ENCODE results near the gene CNN2.
"Not testable (repeated sequence)": the region's sequence is repeated elsewhere in the genome, so short reads cannot be mapped to it uniquely, and the experiment has no call there.

Gene CNN2

GRCh38 chr19:1010586-1011510 lies 15.6 kb upstream of the CNN2 start:
- no peak for DNase-seq (ENCODE audit: low read depth)

DNA sequence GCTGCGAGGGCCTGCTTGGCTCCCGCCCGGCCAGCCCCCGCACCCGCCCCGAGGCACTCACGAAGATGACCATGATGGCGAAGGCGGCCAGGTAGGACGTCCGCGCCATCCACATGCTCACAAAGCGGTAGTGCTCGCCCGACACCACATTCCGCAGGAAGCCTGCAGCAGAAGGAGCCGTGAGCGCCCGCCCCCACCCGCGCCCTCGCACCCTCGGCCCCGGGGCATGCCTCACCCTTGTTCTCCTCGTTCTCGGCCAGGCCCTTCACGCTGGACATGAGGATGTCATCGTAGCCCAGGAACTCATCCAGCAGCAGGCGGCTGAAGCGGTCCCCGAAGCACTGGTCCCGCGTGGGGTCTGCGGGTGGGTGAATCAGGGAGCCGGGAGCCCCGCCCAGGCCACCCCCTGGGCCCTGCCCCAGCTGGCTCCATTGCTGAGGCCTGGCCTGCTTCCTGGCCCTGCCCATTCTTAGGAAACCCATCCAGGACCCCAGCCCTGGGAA lies 14.5 kb upstream of the CNN2 start:
- DNase-seq (ENCODE audit: low read depth), result no peak

DNA sequence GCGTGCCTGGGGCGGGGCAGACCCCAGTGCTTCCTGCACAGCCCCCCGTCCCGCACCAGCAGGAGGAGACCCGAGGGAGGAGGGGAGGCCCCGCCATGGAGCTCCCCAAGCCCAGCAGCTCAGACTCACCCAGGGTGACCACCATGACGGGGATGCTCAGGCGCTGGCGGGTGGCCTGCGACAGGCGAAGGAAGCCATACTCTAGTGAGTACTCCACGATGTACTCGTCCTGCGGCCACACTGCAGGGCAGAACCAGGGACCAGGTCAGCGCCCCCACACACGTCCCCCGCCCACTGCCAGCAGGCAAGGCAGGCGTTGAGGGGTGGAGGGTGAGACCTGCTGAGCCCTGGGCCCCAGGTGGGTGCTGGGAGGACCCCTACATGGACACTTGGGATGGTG lies 14.1 kb upstream of the CNN2 start:
- no peak for DNase-seq (ENCODE audit: low read depth)

- no peak for DNase-seq (ENCODE audit: low read depth)
Measured at GRCh38 chr19:1013218-1013617, 13.2 kb upstream of the CNN2 start.

GRCh38 chr19:1014161-1015060 lies 12.0 kb upstream of the CNN2 start:
- no peak for DNase-seq (ENCODE audit: low read depth)

- no peak for DNase-seq (ENCODE audit: low read depth)
Measured at GRCh38 chr19:1015061-1015781, 11.2 kb upstream of the CNN2 start.

DNA sequence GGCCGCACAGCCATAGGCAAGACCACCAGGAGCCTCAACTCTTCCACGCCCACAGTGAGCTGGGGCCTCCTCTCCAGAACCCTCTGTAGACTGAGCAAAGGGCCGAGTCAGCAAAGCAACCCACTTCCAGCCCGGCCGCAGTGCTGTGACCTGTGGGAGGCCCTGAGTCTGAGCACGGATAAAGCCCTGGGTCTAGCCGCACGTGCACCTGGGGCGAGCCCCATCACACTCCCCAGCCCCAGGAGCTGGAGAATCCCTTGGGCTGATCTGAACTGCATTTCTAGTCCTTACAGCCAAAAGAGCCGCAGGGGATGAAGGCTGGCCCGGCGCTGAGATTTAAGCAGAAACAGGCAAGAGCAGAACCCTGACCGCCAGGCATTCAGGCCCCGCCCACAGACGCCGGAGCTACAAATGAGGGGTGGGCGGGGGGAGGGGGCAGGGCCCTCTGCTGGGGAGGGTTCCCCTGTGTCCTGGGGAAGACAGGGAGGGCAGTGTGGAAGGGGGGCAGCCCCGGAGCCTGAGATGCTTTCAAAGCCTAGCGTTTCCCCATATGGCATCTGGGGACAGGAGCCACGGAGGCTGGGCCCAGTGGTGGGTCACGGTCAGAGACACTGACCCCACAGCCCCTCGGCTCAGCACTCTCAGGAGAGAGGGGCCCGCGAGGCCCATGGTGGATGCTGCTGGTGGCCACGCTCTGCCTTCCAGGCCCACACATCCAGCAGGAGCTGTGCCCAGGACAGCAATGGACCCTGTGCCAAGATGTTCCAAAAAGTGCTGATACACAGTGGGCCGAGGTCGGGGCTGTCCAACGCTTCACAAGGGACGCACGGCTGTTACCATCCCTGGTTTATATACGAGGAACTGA lies 10.4 kb upstream of the CNN2 start:
- DNase-seq (ENCODE audit: low read depth), result no peak

DNA sequence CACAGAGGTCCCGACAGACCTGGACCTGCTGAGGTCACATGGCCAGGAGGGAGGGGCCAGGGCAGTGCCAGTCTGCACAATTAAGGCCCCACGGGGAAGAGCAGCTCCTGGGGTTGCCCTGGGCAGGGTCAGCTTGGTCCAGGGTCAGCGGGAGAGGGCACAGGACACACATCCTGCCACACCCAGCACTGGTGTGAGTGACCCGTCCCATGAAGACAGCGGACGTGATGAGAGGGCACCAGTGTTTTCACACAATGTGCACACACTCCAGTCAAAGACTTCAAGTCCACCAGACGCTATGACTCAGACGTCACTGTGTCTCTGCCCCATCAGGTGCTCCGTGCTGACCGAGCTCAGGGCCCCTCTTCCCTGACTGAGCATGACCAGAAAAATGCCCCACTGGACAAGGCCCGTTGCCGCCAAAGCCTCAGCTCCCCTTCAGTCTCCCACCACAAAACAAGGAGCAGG lies 9.7 kb upstream of the CNN2 start:
- DNase-seq (ENCODE audit: low read depth), result no peak

DNA sequence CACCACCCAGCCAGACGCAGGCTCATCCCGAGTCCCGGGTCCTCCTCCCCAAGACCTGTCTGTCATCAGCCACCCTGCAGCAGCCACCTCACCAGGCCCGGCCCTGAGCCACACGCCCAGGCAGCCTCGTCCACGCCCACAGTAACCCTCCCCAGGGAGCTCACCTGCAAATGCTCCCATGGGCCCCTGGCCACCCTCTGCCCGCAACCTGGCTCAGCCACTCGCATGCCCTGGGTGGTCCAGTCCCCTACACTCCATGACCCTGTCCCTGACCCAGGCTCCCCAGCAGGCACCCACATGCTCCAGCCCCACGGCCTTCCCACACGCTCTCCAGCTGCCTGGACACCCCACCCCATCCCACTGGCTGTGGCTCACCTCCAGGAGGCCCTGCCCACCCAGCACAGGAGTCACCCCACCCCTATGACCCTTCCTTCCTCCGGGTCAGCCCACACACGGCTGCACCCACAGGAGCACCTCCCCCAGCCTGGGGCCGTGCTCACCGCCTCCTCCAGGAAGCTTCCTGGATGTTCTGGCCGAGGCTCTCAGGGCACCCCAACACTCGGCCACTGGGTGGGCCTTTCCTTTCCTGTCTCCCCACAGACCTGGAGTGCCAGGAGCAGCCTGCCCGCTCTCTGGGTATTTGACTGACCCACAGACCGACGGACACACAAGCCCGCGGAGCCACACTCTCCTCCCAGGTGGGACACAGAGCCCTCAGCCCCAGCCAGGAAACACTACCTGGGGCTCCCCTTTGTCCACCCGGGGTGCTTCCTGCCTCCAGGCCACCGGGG lies 9.1 kb upstream of the CNN2 start:
- DNase-seq (ENCODE audit: low read depth), result no peak

- DNase-seq (ENCODE audit: low read depth), result no peak
Measured at GRCh38 chr19:1017906-1018305, 8.5 kb upstream of the CNN2 start.

GRCh38 chr19:1018393-1018792 lies 8.0 kb upstream of the CNN2 start:
- DNase-seq (ENCODE audit: low read depth), result no peak

DNA sequence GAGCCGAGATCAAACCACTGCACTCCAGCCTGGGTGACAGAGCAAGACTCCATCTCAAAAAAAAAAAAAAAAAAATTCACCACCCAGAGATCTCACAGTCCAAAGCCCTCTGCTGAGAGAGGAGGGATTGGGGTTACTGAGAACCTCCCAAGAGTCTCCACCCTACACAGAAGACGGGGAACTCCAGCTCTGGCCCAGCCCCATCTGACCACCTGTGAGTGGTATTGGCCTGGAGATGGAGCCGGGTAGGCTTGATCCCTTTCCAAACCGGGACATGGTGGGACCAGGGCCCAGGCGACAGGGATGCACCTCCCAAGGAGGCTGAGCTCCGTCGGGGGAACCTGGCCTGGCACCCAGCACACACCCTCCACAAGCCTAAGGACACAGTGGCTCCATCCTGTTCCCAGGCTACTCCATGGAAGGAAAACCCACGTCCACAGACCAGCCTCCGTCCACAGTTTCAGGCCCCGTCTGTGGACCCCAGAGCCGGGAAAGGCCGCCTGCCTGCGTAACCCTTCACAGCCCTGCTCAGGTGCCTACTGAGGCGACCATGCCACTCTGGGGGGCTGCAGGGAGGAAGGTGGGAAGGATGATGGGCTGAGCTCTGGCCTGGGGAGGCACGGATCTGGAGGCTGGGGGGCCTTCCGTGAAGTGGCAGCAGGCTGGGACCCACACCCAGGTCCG lies 7.3 kb upstream of the CNN2 start:
- no peak for DNase-seq (ENCODE audit: low read depth)

DNA sequence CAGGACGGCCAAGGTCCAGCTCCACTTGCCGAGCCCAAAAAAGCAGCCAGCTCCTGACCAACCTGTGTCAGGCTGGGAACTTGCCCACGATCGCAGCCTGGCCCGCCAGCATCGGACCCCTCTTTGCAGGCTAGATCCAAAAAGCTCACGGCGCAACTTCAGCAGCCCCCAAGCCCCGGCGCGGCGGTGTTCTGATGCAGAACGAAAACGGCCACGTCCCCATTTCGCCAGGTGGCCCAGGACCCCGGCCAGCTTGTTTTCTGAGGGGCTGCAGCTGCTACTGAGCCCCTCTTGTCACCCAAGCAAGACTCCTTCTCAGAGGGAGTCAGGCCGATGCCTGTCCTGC lies 6.8 kb upstream of the CNN2 start:
- DNase-seq (ENCODE audit: low read depth), result no peak

- no peak for DNase-seq (ENCODE audit: low read depth)
Measured at GRCh38 chr19:1019980-1020867, 6.2 kb upstream of the CNN2 start.

- peak; percentile 97 for DNase-seq (ENCODE audit: low read depth)
Measured at GRCh38 chr19:1020868-1021425, 5.5 kb upstream of the CNN2 start, which contains the start of gene TMEM259. Gene TMEM259 (minus strand): TSS chr19:1021123. CDS start chr19:1020996, 127 bp downstream.

- DNase-seq (ENCODE audit: low read depth), result not testable (repeated sequence)
Measured at GRCh38 chr19:1023883-1024188, 2.6 kb upstream of the CNN2 start.

DNA sequence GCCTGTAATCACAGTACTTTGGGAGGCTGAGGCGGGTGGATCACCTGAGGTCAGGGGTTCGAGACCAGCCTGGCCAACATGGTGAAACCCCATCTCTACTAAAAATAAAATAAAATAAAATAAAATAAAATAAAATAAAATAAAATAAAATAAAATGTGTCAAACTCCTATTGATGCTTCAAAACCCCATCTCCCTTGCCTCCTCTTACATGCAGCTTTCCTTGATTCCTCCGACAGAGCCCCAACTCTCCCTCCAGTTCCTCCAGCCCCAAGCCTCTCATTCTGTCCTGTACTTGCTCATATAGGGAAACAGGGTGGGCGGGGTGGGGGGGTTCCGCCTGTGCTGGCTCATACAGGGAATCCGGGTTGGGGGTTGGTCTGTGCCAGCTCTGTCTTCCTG lies 1.3 kb upstream of the CNN2 start:
- DNase-seq (ENCODE audit: low read depth), result not testable (repeated sequence)
